GM12892 (cell line): ENCODE measurements around the gene DNASE1L3.

ENCODE experiments used
- POLR2A ChIP-seq: IDR thresholded peaks from 2 replicates; pipeline ENCODE4 v1.6.1; 2011; ENCODE audit warnings: low read depth, low read length, control low read depth
- POLR2AphosphoS5 ChIP-seq: IDR thresholded peaks from 2 replicates; pipeline ENCODE4 v1.6.1; 2011; ENCODE audit warnings: low read depth, low read length, control low read depth
- TAF1 ChIP-seq: IDR thresholded peaks from 2 replicates; pipeline ENCODE4 v1.6.1; 2011; ENCODE audit warnings: low read depth, mild to moderate bottlenecking, control low read depth, low read length, borderline replicate concordance

GRCh38 chr3:58154626-58155449 lies 55.9 kb downstream of the DNASE1L3 start:
- TF ChIP-seq POLR2A (no peak), TAF1 (no peak), POLR2AphosphoS5 (no peak)
